WTC11 (cell line): ENCODE measurements around the gene RANBP3. TPM values are rescaled to one million over a fixed set of nuclear protein-coding genes. Genes with fewer than 3 reads are reported as not detected.
A peak's percentile ranks its signal among the peaks of the same experiment; 100 is the strongest.

Experiments
- ATAC-seq: fragments of 200-7000 bp; cut with Tn5 transposase; 2 replicates; pipeline ENCODE4 v1.10.0; 2021; ENCODE audit warnings: mild to moderate bottlenecking, moderate library complexity
- CTCF ChIA-PET: fragments of 300-600 bp; sonication (Branson Sonifier 250); formaldehyde crosslinking; loops from one replicate; lab custom pipeline; 2021; ENCODE audit warnings: antibody characterized with exemption; lab: Charles Lee
- POLR2A ChIA-PET: fragments of 350-600 bp; sonication (Branson Sonifier 250); formaldehyde crosslinking; loops from one replicate; lab custom pipeline; 2021; ENCODE audit warnings: antibody characterized with exemption; lab: Charles Lee
- DNase-seq: peaks from one replicate; pipeline ENCODE4 v3.0.0; 2021; ENCODE audit warnings: low spot score
- H3K27ac Mint-ChIP-seq: 2 replicates; pipeline ENCODE4 v1.8.0; 2021; ENCODE audit warnings: mixed read lengths
- H3K27me3 Mint-ChIP-seq: 2 replicates; pipeline ENCODE4 v1.8.0; 2021; ENCODE audit warnings: low read depth, mild to moderate bottlenecking, moderate library complexity, mixed read lengths
- H3K36me3 Mint-ChIP-seq: 2 replicates; pipeline ENCODE4 v1.8.0; 2021; ENCODE audit warnings: mixed read lengths
- H3K4me1 Mint-ChIP-seq: 2 replicates; pipeline ENCODE4 v1.8.0; 2022; ENCODE audit warnings: mixed read lengths
- H3K4me3 Mint-ChIP-seq: 2 replicates; pipeline ENCODE4 v1.8.0; 2021; ENCODE audit warnings: mild to moderate bottlenecking, moderate library complexity, mixed read lengths
- H3K9me3 Mint-ChIP-seq: 2 replicates; pipeline ENCODE4 v1.8.0; 2021; ENCODE audit warnings: mixed read lengths
- ATF1 ChIP-seq: sonication (generic); formaldehyde crosslinking; IDR thresholded peaks from 2 replicates; pipeline ENCODE4 v1.8.1; 2023; ENCODE audit warnings: mild to moderate bottlenecking, moderate library complexity, missing genetic modification reagents
- FOXK1 ChIP-seq: sonication (generic); formaldehyde crosslinking; IDR thresholded peaks from 2 replicates; pipeline ENCODE4 v1.8.0; 2022; ENCODE audit warnings: mild to moderate bottlenecking, moderate library complexity, missing genetic modification reagents
- FOXP1 ChIP-seq: sonication (generic); formaldehyde crosslinking; IDR thresholded peaks from 2 replicates; pipeline ENCODE4 v1.8.0; 2022; ENCODE audit warnings: missing genetic modification reagents, mild to moderate bottlenecking, moderate library complexity, borderline replicate concordance
- HMGA2 ChIP-seq: fragments of 250-450 bp; sonication (Bioruptor Pico); IDR thresholded peaks from 2 replicates; pipeline ENCODE4 v1.4.0; 2021; ENCODE audit warnings: mild to moderate bottlenecking, moderate library complexity
- MXD4 ChIP-seq: fragments of 250-450 bp; sonication (Bioruptor Pico); IDR thresholded peaks from 2 replicates; pipeline ENCODE4 v1.8.0; 2021; ENCODE audit warnings: mild to moderate bottlenecking, moderate library complexity, borderline replicate concordance
- MYBL2 ChIP-seq: sonication (generic); formaldehyde crosslinking; IDR thresholded peaks from 2 replicates; pipeline ENCODE4 v1.8.1; 2023; ENCODE audit warnings: mild to moderate bottlenecking, moderate library complexity, missing genetic modification reagents
- NFE2L1 ChIP-seq: sonication (generic); formaldehyde crosslinking; IDR thresholded peaks from 2 replicates; pipeline ENCODE4 v1.8.1; 2023; ENCODE audit warnings: missing genetic modification reagents
- NFYB ChIP-seq: sonication (generic); formaldehyde crosslinking; conservative IDR thresholded peaks from 2 replicates; pipeline ENCODE4 v1.8.0; 2022; ENCODE audit warnings: low read depth, missing genetic modification reagents
- NR1H2 ChIP-seq: sonication (generic); formaldehyde crosslinking; IDR thresholded peaks from 2 replicates; pipeline ENCODE4 v1.9.0; 2021; ENCODE audit warnings: mild to moderate bottlenecking, moderate library complexity, missing genetic modification reagents
- RELA ChIP-seq: sonication (generic); formaldehyde crosslinking; IDR thresholded peaks from 2 replicates; pipeline ENCODE4 v1.8.1; 2022; ENCODE audit warnings: missing genetic modification reagents, mild to moderate bottlenecking, borderline replicate concordance
- SP1 ChIP-seq: sonication (generic); formaldehyde crosslinking; conservative IDR thresholded peaks from 2 replicates; pipeline ENCODE4 v1.8.1; 2022; ENCODE audit warnings: missing genetic modification reagents
- TCF7 ChIP-seq: sonication (generic); formaldehyde crosslinking; IDR thresholded peaks from 2 replicates; pipeline ENCODE4 v1.8.0; 2022; ENCODE audit warnings: mild to moderate bottlenecking, low read depth, missing genetic modification reagents, moderate library complexity
- TEAD4 ChIP-seq: sonication (generic); formaldehyde crosslinking; IDR thresholded peaks from 2 replicates; pipeline ENCODE4 v1.8.0; 2022; ENCODE audit warnings: mild to moderate bottlenecking, missing genetic modification reagents
- TP53 ChIP-seq: sonication (generic); formaldehyde crosslinking; IDR thresholded peaks from 2 replicates; pipeline ENCODE4 v1.8.1; 2023; ENCODE audit warnings: mild to moderate bottlenecking, missing genetic modification reagents
- ZNF138 ChIP-seq: sonication (generic); formaldehyde crosslinking; conservative IDR thresholded peaks from 2 replicates; pipeline ENCODE4 v1.8.1; 2022; ENCODE audit warnings: mild to moderate bottlenecking, moderate library complexity, missing genetic modification reagents
- ZNF416 ChIP-seq: fragments of 250-450 bp; sonication (Bioruptor Pico); IDR thresholded peaks from 2 replicates; pipeline ENCODE4 v1.9.0; 2021; ENCODE audit warnings: mild to moderate bottlenecking, inconsistent platforms
- total RNA-seq: library from RNA; stranded (reverse); gene quantifications from 3 replicates; pipeline ENCODE4 v1.2.3, GENCODE V29; 2021
- TF ChIP-seq, protein P1 (sequence below): fragments of 250-450 bp; sonication (Bioruptor Pico); IDR thresholded peaks from 2 replicates; pipeline ENCODE4 v1.9.0; 2021; ENCODE audit warnings: moderate library complexity, mild to moderate bottlenecking, inconsistent platforms, borderline replicate concordance
- TF ChIP-seq, protein P2 (sequence below): sonication (generic); formaldehyde crosslinking; IDR thresholded peaks from 2 replicates; pipeline ENCODE4 v1.8.0; 2023; ENCODE audit warnings: mild to moderate bottlenecking, missing genetic modification reagents
- TF ChIP-seq, protein P3 (sequence below): sonication (generic); formaldehyde crosslinking; IDR thresholded peaks from 2 replicates; pipeline ENCODE4 v1.8.0; 2022; ENCODE audit warnings: mild to moderate bottlenecking, missing genetic modification reagents
- TF ChIP-seq, protein P4 (sequence below): sonication (generic); formaldehyde crosslinking; IDR thresholded peaks from 2 replicates; pipeline ENCODE4 v1.8.1; 2023; ENCODE audit warnings: mild to moderate bottlenecking, missing genetic modification reagents
- TF ChIP-seq, protein P5 (sequence below): sonication (generic); formaldehyde crosslinking; IDR thresholded peaks from 2 replicates; pipeline ENCODE4 v1.8.0; 2022; ENCODE audit warnings: mild to moderate bottlenecking, missing genetic modification reagents
- TF ChIP-seq, protein P6 (sequence below): fragments of 200-600 bp; IDR thresholded peaks from 2 replicates; pipeline ENCODE4 v1.8.0; 2022; ENCODE audit warnings: antibody characterized with exemption
- TF ChIP-seq, protein P7 (sequence below): fragments of 250-450 bp; sonication (Bioruptor Pico); IDR thresholded peaks from 2 replicates; pipeline ENCODE4 v1.9.0; 2021; ENCODE audit warnings: mild to moderate bottlenecking

The RANBP3 gene
- total RNA-seq, 1 experiment from 2014 or later, result 76.3 TPM

DNA sequence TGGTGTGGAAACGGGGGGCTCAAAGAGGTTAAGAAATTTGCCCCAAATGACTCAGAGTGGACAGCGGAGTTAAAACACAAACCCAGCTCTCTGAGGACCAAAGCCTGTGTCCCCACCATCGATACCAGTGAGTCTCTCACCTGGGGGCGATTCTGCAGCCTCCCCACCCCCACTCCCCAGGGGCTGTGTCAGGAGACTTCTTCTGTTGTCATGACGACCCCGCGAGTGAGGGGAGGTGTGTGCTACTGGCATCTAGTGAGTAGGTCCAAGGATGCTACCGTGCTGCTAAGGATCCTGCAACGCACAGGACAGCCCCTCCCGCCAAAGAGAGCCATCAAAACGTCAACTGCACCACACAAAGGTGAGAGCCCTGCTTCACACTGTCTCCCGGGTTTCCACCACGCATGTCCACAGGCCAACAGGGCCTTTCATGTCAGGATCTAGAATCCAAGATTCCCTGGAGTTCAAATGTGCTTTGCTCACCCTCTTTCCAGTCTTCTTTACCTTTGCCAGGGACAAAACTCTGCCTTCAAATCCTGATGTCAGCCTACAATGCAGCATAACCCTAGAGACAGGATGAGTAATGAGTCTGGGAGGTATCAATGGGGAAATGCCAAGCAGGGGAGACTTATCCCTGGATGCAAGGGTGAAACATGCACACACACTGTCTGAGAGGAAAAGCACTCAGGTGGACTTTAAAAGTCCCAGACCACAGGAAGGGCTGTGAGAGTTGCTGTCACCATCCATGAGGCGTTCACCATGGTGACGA is 3.9 kb downstream of the RANBP3 start:
- ChIA-PET CTCF (interaction anchor here (1.0 kb wide), 1 partner anchor 14 kb away, joined by 3 read pairs; no protein-coding TSS in a partner anchor), POLR2A (no interaction called here)
- Mint-ChIP-seq H3K27ac (0 out of 2 replicates have a peak overlapping the region, but pooled peaks have one; percentile 57), H3K4me3 (no peak overlapping the region), H3K9me3 (no peaks in the 10 kb centered on the region), H3K36me3 (peaks cover 18% of the 10 kb centered on the region; the same call in 1 of the 2 replicates), H3K4me1 (peaks cover 31% of the 10 kb centered on the region), H3K27me3 (peaks cover 5% of the 10 kb centered on the region; the same call in 1 of the 2 replicates)
- ATAC-seq (no peak), DNase-seq (no peak)
- TF ChIP-seq SP1 (no peak), FOXK1 (no peak), HMGA2 (CRISPR knock-in tag) (no peak), ZNF416 (CRISPR knock-in tag) (no peak), ZNF138 (CRISPR knock-in tag) (no peak), MXD4 (CRISPR knock-in tag) (no peak), RELA (CRISPR knock-in tag) (no peak), NFE2L1 (CRISPR knock-in tag) (no peak), FOXP1 (CRISPR knock-in tag) (no peak), NFYB (CRISPR knock-in tag) (no peak), MYBL2 (CRISPR knock-in tag) (no peak), ATF1 (CRISPR knock-in tag) (no peak)
- TF ChIP-seq, protein P1, sequence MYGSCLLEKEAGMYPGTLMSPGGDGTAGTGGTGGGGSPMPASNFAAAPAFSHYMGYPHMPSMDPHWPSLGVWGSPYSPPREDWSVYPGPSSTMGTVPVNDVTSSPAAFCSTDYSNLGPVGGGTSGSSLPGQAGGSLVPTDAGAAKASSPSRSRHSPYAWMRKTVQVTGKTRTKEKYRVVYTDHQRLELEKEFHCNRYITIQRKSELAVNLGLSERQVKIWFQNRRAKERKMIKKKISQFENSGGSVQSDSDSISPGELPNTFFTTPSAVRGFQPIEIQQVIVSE (CRISPR knock-in tag), result no peak
- TF ChIP-seq, protein P2, sequence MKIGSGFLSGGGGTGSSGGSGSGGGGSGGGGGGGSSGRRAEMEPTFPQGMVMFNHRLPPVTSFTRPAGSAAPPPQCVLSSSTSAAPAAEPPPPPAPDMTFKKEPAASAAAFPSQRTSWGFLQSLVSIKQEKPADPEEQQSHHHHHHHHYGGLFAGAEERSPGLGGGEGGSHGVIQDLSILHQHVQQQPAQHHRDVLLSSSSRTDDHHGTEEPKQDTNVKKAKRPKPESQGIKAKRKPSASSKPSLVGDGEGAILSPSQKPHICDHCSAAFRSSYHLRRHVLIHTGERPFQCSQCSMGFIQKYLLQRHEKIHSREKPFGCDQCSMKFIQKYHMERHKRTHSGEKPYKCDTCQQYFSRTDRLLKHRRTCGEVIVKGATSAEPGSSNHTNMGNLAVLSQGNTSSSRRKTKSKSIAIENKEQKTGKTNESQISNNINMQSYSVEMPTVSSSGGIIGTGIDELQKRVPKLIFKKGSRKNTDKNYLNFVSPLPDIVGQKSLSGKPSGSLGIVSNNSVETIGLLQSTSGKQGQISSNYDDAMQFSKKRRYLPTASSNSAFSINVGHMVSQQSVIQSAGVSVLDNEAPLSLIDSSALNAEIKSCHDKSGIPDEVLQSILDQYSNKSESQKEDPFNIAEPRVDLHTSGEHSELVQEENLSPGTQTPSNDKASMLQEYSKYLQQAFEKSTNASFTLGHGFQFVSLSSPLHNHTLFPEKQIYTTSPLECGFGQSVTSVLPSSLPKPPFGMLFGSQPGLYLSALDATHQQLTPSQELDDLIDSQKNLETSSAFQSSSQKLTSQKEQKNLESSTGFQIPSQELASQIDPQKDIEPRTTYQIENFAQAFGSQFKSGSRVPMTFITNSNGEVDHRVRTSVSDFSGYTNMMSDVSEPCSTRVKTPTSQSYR (CRISPR knock-in tag), result no peak
- TF ChIP-seq, protein P3, sequence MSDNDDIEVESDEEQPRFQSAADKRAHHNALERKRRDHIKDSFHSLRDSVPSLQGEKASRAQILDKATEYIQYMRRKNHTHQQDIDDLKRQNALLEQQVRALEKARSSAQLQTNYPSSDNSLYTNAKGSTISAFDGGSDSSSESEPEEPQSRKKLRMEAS (CRISPR knock-in tag), result no peak
- TF ChIP-seq, protein P4, sequence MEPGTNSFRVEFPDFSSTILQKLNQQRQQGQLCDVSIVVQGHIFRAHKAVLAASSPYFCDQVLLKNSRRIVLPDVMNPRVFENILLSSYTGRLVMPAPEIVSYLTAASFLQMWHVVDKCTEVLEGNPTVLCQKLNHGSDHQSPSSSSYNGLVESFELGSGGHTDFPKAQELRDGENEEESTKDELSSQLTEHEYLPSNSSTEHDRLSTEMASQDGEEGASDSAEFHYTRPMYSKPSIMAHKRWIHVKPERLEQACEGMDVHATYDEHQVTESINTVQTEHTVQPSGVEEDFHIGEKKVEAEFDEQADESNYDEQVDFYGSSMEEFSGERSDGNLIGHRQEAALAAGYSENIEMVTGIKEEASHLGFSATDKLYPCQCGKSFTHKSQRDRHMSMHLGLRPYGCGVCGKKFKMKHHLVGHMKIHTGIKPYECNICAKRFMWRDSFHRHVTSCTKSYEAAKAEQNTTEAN, result no peak
- TF ChIP-seq, protein P5, sequence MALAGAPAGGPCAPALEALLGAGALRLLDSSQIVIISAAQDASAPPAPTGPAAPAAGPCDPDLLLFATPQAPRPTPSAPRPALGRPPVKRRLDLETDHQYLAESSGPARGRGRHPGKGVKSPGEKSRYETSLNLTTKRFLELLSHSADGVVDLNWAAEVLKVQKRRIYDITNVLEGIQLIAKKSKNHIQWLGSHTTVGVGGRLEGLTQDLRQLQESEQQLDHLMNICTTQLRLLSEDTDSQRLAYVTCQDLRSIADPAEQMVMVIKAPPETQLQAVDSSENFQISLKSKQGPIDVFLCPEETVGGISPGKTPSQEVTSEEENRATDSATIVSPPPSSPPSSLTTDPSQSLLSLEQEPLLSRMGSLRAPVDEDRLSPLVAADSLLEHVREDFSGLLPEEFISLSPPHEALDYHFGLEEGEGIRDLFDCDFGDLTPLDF (CRISPR knock-in tag), result no peak

DNA sequence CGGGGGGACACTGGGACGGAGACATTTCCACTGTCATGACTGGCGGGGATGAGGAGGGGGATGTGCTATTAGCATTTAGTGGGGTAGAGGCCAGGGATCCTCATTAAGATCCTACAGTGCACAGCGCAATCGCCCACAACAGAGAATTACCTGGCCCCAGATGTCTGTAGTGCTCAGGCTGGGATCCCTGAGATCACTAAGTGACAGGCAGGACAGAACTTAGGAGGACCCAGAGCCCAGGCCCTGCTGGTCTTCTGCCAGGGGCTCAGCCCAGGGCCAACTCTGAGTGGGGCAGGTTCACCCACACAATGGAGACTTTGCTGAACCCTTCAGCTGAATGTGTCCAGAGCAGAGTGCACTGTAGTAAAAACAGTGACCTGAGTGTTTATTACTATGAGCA is 4.6 kb downstream of the RANBP3 start:
- Mint-ChIP-seq H3K27me3 (peaks cover 4% of the 10 kb centered on the region; the same call in 1 of the 2 replicates), H3K9me3 (no peaks in the 10 kb centered on the region), H3K4me1 (peaks cover 37% of the 10 kb centered on the region), H3K4me3 (no peak overlapping the region), H3K27ac (no peak overlapping the region), H3K36me3 (peaks cover 18% of the 10 kb centered on the region; the same call in 1 of the 2 replicates)
- ATAC-seq (no peak), DNase-seq (no peak)
- ChIA-PET POLR2A (no interaction called here), CTCF (no interaction called here)
- TF ChIP-seq TP53 (CRISPR knock-in tag) (no peak), TCF7 (no peak), NR1H2 (CRISPR knock-in tag) (no peak), TEAD4 (CRISPR knock-in tag) (no peak)
- TF ChIP-seq, protein P6, sequence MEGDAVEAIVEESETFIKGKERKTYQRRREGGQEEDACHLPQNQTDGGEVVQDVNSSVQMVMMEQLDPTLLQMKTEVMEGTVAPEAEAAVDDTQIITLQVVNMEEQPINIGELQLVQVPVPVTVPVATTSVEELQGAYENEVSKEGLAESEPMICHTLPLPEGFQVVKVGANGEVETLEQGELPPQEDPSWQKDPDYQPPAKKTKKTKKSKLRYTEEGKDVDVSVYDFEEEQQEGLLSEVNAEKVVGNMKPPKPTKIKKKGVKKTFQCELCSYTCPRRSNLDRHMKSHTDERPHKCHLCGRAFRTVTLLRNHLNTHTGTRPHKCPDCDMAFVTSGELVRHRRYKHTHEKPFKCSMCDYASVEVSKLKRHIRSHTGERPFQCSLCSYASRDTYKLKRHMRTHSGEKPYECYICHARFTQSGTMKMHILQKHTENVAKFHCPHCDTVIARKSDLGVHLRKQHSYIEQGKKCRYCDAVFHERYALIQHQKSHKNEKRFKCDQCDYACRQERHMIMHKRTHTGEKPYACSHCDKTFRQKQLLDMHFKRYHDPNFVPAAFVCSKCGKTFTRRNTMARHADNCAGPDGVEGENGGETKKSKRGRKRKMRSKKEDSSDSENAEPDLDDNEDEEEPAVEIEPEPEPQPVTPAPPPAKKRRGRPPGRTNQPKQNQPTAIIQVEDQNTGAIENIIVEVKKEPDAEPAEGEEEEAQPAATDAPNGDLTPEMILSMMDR, result no peak
- TF ChIP-seq, protein P7, sequence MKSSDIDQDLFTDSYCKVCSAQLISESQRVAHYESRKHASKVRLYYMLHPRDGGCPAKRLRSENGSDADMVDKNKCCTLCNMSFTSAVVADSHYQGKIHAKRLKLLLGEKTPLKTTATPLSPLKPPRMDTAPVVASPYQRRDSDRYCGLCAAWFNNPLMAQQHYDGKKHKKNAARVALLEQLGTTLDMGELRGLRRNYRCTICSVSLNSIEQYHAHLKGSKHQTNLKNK, result no peak
